Astrocyte of the spinal cord (primary cell): ENCODE results near the gene ARHGAP23.

Experiments used
- DNase-seq: peaks from one replicate; pipeline ENCODE4 v3.0.0; 2011; ENCODE audit warnings: low read depth, low spot score
- H3K4me3 ChIP-seq: 2 replicates; pipeline ENCODE4 v1.5.1; 2011; ENCODE audit warnings: low read depth, mild to moderate bottlenecking, low read length, moderate library complexity
- CTCF ChIP-seq: IDR thresholded peaks from 2 replicates; pipeline ENCODE4 v1.5.1; 2012; ENCODE audit warnings: low read depth, mild to moderate bottlenecking, low read length, inconsistent platforms
- in situ Hi-C: cut with HindIII; loops from 2 replicates; pipeline ENCODE4 v1.10.0; 2017; ENCODE audit warnings: low sequenced_read_pairs

Gene ARHGAP23

GRCh38 chr17:38442548-38442947, 14.3 kb downstream of the ARHGAP23 start:
- TF ChIP-seq CTCF: no peak
- DNase-seq: peak; percentile 29
- in situ Hi-C loops: no loop called here
- no peak overlapping the region for H3K4me3 ChIP-seq

GRCh38 chr17:38443356-38444031, 15.2 kb downstream of the ARHGAP23 start:
- no peak for TF ChIP-seq CTCF
- DNase-seq: no peak
- no peak overlapping the region for H3K4me3 ChIP-seq
- in situ Hi-C loops: no loop called here

GRCh38 chr17:38444151-38444550, 15.9 kb downstream of the ARHGAP23 start:
- in situ Hi-C loops: no loop called here
- TF ChIP-seq CTCF: peak; percentile 93
- peak; percentile 62 for DNase-seq
- no peak overlapping the region for H3K4me3 ChIP-seq

GRCh38 chr17:38447502-38448085, 19.3 kb downstream of the ARHGAP23 start:
- in situ Hi-C loops: no loop called here
- H3K4me3 ChIP-seq: no peak overlapping the region
- TF ChIP-seq CTCF: no peak
- peak; percentile 32 for DNase-seq

- no peak for DNase-seq
- in situ Hi-C loops: no loop called here
- no peak overlapping the region for H3K4me3 ChIP-seq
Observed at GRCh38 chr17:38448208-38448771, 20.0 kb downstream of the ARHGAP23 start.

GRCh38 chr17:38449364-38449763, 21.1 kb downstream of the ARHGAP23 start:
- TF ChIP-seq CTCF: no peak
- no peak for DNase-seq
- H3K4me3 ChIP-seq: no peak overlapping the region
- in situ Hi-C loops: no loop called here

More at GRCh38 chr17:38448208-38448771, 20.0 kb downstream of the ARHGAP23 start:
- TF ChIP-seq CTCF: no peak
